Panc1 (cell line): ENCODE data around the gene TMCO6. TPM values are rescaled to one million over a fixed set of nuclear protein-coding genes. Genes with fewer than 3 reads are reported as not detected.

Experiments
- ATAC-seq: fragments of 200-7000 bp; cut with Tn5 transposase; 2 replicates; pipeline ENCODE4 v1.9.1; 2020; ENCODE audit warnings: mild to moderate bottlenecking, moderate library complexity
- BruUV-seq: library from RNA; stranded (reverse); fragments of 400-500 nt; replicated peaks from 2 replicates; lab custom pipeline; 2021; lab: Mats Ljungman, UMichigan
- CTCF ChIA-PET: fragments of 300-600 bp; sonication (Branson Sonifier 250); formaldehyde crosslinking; loops from one replicate; lab custom pipeline; 2022; ENCODE audit warnings: antibody characterized with exemption; lab: Charles Lee
- POLR2A ChIA-PET: fragments of 300-600 bp; sonication (Branson Sonifier 250); formaldehyde crosslinking; loops from one replicate; lab custom pipeline; 2022; ENCODE audit warnings: antibody characterized with exemption; lab: Charles Lee
- DNase-seq: peaks from one replicate; pipeline ENCODE4 v3.0.0-alpha.2; 2010; ENCODE audit warnings: low read depth, low spot score
- H3K27ac ChIP-seq: 2 replicates; pipeline ENCODE4 v1.5.1; 2011; ENCODE audit warnings: mild to moderate bottlenecking, low read length, inconsistent platforms
- H3K27me3 ChIP-seq: fragments of 200-500 bp; sonication (Bioruptor generic); 2 replicates; pipeline ENCODE4 v1.6.0; 2014; ENCODE audit warnings: low read length, inconsistent platforms; ENCODE audit not compliant: control insufficient read depth, insufficient read depth
- H3K36me3 ChIP-seq: fragments of 200-500 bp; sonication (Bioruptor generic); 2 replicates; pipeline ENCODE4 v1.5.1; 2014; ENCODE audit warnings: inconsistent platforms, mild to moderate bottlenecking, low read length, moderate library complexity; ENCODE audit not compliant: control insufficient read depth, insufficient read depth
- H3K4me1 ChIP-seq: 2 replicates; pipeline ENCODE4 v1.5.1; 2011; ENCODE audit warnings: inconsistent platforms, mild to moderate bottlenecking, low read length, moderate library complexity; ENCODE audit not compliant: control insufficient read depth, insufficient read depth
- H3K4me3 ChIP-seq, 2 experiments: 2 replicates each; pipeline ENCODE4 v1.5.1; 2011 to 2012; ENCODE audit warnings: low read depth in 2 of 2, low read length in 2 of 2, mild to moderate bottlenecking in 2 of 2, inconsistent platforms in 1 of 2, moderate library complexity in 1 of 2
- H3K9me3 ChIP-seq: fragments of 200-500 bp; sonication (Bioruptor generic); 2 replicates; pipeline ENCODE4 v1.5.1; 2014; ENCODE audit warnings: low read depth, mild to moderate bottlenecking, inconsistent platforms, low read length, moderate library complexity; ENCODE audit not compliant: control insufficient read depth, insufficient read depth
- CTCF ChIP-seq: fragments of 450-650 bp; IDR thresholded peaks from 2 replicates; pipeline ENCODE4 v1.5.1; 2017; ENCODE audit warnings: mild to moderate bottlenecking
- POLR2AphosphoS5 ChIP-seq: IDR thresholded peaks from 2 replicates; pipeline ENCODE4 v1.6.1; 2012; ENCODE audit warnings: mild to moderate bottlenecking, low read depth, low read length, moderate library complexity
- REST ChIP-seq, 2 experiments: IDR thresholded peaks; 2 replicates each; pipeline ENCODE4 v1.6.1; 2011 to 2012; ENCODE audit warnings: low read depth in 2 of 2, control low read depth in 1 of 2, low read length in 1 of 2, mild to moderate bottlenecking in 1 of 2, moderate library complexity in 1 of 2; ENCODE audit not compliant: insufficient read depth in 1 of 2
- SIN3A ChIP-seq: IDR thresholded peaks from 2 replicates; pipeline ENCODE4 v1.6.1; 2012; ENCODE audit warnings: low read depth, mild to moderate bottlenecking, low read length, moderate library complexity, borderline replicate concordance; ENCODE audit not compliant: insufficient read depth
- TCF7L2 ChIP-seq: IDR thresholded peaks from 2 replicates; pipeline ENCODE4 v1.6.1; 2011; ENCODE audit warnings: mild to moderate bottlenecking, low read depth, low read length, inconsistent platforms
- in situ Hi-C: cut with HindIII; loops from 2 replicates; pipeline ENCODE4 v1.10.0; 2016; ENCODE audit warnings: low sequenced_read_pairs, low pct_unique_long_range_greater_than_20kb
- intact Hi-C: fragments of 100-400 bp; cut with micrococcal nuclease; formaldehyde crosslinking; loops from one replicate; pipeline ENCODE4 v1.10.0; 2022; ENCODE audit not compliant: unreplicated experiment
- total RNA-seq: library from RNA; stranded (reverse); gene quantifications from one replicate; pipeline ENCODE4 v1.2.1, GENCODE V29; 2021; ENCODE audit not compliant: unreplicated experiment

Gene TMCO6
- total RNA-seq, 1 experiment from 2014 or later, result 18.9 TPM

- Histone ChIP-seq H3K27me3 (no peaks in the 10 kb centered on the region), H3K36me3 (peaks cover 5% of the 10 kb centered on the region; the same call in 1 of the 2 replicates), H3K4me3 (no peak overlapping the region), H3K4me1 (peaks cover 10% of the 10 kb centered on the region; the same call in 1 of the 2 replicates), H3K9me3 (no peaks in the 10 kb centered on the region), H3K27ac (no peak overlapping the region)
- no TSS peak for BruUV-seq
- ChIA-PET CTCF (no interaction called here), POLR2A (no interaction called here)
- DNase-seq (no peak), ATAC-seq (no peak)
- intact Hi-C loops, result no loop called here
- in situ Hi-C loops, result no loop called here
- TF ChIP-seq CTCF (no peak), SIN3A (no peak), POLR2AphosphoS5 (no peak), REST (IDR thresholded peaks at IDR 0.05; ENCODE audit: insufficient read depth in 1 of 2, low read depth in 2 of 2, low read length in 1 of 2) (no peak), TCF7L2 (no peak)
These were observed 2.5 kb downstream of the TMCO6 start for GRCh38 chr5:140641716-140642115.

GRCh38 chr5:140642718-140643117, 3.5 kb downstream of the TMCO6 start:
- Histone ChIP-seq H3K27me3 (no peaks in the 10 kb centered on the region), H3K4me3 (no peak overlapping the region), H3K27ac (no peak overlapping the region), H3K36me3 (peaks cover 7% of the 10 kb centered on the region; the same call in 1 of the 2 replicates), H3K9me3 (no peaks in the 10 kb centered on the region), H3K4me1 (peaks cover 11% of the 10 kb centered on the region; the same call in 1 of the 2 replicates)
- POLR2A ChIA-PET, result no interaction called here
- intact Hi-C loops (no loop called here), in situ Hi-C loops (no loop called here)
- DNase-seq (no peak), ATAC-seq (no peak)
- BruUV-seq, result no TSS peak
- no peak for TF ChIP-seq POLR2AphosphoS5
- no peak for TF ChIP-seq TCF7L2
- TF ChIP-seq SIN3A, result no peak
- TF ChIP-seq CTCF, result no peak
- no peak for TF ChIP-seq REST (IDR thresholded peaks at IDR 0.05; ENCODE audit: insufficient read depth in 1 of 2, low read depth in 2 of 2, low read length in 1 of 2)
- CTCF ChIA-PET, result no interaction called here
